Measurements from ENCODE around the gene SEMA3C.

GRCh38 chr7:80885757-80886156 lies 33.1 kb downstream of the SEMA3C start:
- TF ChIP-seq FEZF1 (tag by site-specific recombination; IDR thresholded peaks at IDR 0.05) = peak; percentile 55
- TF ChIP-seq ZSCAN23 (tag by site-specific recombination; IDR thresholded peaks at IDR 0.05) = no peak
- no peak for TF ChIP-seq ZFP69B (tag by site-specific recombination; IDR thresholded peaks at IDR 0.05)
- TF ChIP-seq ZNF121 (tag by site-specific recombination; IDR thresholded peaks at IDR 0.05) = no peak
- no peak for TF ChIP-seq CTCF (tag by site-specific recombination; IDR thresholded peaks at IDR 0.05)
- TF ChIP-seq RBAK (tag by site-specific recombination; IDR thresholded peaks at IDR 0.05) = no peak
